ENCODE results near the gene SMG6.

- TF ChIP-seq CTCF (IDR thresholded peaks at IDR 0.05) (no peak), EZH2 (IDR thresholded peaks at IDR 0.05; ENCODE audit: borderline replicate concordance, insufficient read depth, low read depth, low read length, poor library complexity, severe bottlenecking) (no peak)
Measured at GRCh38 chr17:2059547-2060384, 243.8 kb downstream of the SMG6 start.

Data from B cell (primary cell).